ENCODE results near the gene ETV6.

DNA sequence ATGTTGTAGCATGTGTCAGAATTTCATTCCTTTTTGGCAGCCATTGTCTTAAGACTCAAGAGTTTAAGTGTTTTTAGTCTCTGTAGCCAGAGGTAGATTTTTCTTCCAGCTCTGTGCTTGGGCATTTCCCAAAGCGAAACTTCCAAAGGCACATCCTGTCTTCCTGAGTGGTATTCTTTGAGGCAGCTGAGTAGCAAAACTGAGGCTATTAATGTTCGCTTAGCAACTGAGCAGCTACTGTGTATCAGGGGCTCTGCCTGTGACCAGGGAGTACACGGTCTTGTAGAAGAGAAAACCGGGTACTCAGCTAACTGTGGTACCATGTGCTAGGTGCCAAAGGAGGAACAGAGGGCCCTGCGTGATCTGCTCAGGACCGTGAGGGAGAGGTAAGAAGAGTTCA, 52.0 kb downstream of the ETV6 start:
- TF ChIP-seq CTCF (conservative IDR thresholded peaks at IDR 0.05; ENCODE audit: low read length) (no peak), EZH2phosphoT487 (IDR thresholded peaks at IDR 0.05; ENCODE audit: borderline replicate concordance) (no peak)
